Inferior parietal cortex (tissue), 1 donor: ENCODE measurements around the gene FAM120C.

ENCODE experiments used
- DNase-seq: peaks from one replicate; pipeline ENCODE4 v3.0.0-alpha.2; 2016; ENCODE audit errors: extremely low spot score

FAM120C gene

GRCh38 chrX:54157561-54157960, 25.5 kb downstream of the FAM120C start:
- DNase-seq = no peak

- DNase-seq = no peak
Measured at GRCh38 chrX:54134269-54134668, 48.8 kb downstream of the FAM120C start.

- no peak for DNase-seq
Measured at GRCh38 chrX:54116391-54116790, 66.7 kb downstream of the FAM120C start.

GRCh38 chrX:54093571-54093970, 89.5 kb downstream of the FAM120C start:
- DNase-seq = no peak

GRCh38 chrX:54093159-54093558, 89.9 kb downstream of the FAM120C start:
- DNase-seq = peak; percentile 26

- no peak for DNase-seq
Measured at GRCh38 chrX:54090880-54091279, 92.2 kb downstream of the FAM120C start.

GRCh38 chrX:54089191-54089590, 93.9 kb downstream of the FAM120C start:
- DNase-seq = no peak

- DNase-seq = no peak
Measured at GRCh38 chrX:54087661-54088060, 95.4 kb downstream of the FAM120C start.

- no peak for DNase-seq
Measured at GRCh38 chrX:54085666-54086065, 97.4 kb downstream of the FAM120C start.

GRCh38 chrX:54076903-54077302, 106.2 kb downstream of the FAM120C start:
- DNase-seq = no peak

GRCh38 chrX:54074826-54075225, 108.2 kb downstream of the FAM120C start:
- DNase-seq = no peak

GRCh38 chrX:54067766-54068165, 115.3 kb downstream of the FAM120C start:
- no peak for DNase-seq

- DNase-seq = no peak
Measured at GRCh38 chrX:54066841-54067240, 116.2 kb downstream of the FAM120C start.

- DNase-seq = no peak
Measured at GRCh38 chrX:54064564-54064963, 118.5 kb downstream of the FAM120C start.

- DNase-seq = no peak
Measured at GRCh38 chrX:54063361-54063760, 119.7 kb downstream of the FAM120C start.

GRCh38 chrX:54049801-54050200, 133.3 kb downstream of the FAM120C start:
- DNase-seq = no peak

- DNase-seq = no peak
Measured at GRCh38 chrX:54048412-54048811, 134.6 kb downstream of the FAM120C start.

GRCh38 chrX:54045563-54046228, 137.4 kb downstream of the FAM120C start:
- DNase-seq = no peak

- DNase-seq = no peak
Measured at GRCh38 chrX:54044877-54045338, 138.1 kb downstream of the FAM120C start.

GRCh38 chrX:54044126-54044876, 138.8 kb downstream of the FAM120C start, which contains the start of gene PHF8:
TSS of gene PHF8 (minus strand) at chrX:54044473. CDS start at chrX:54042728, 1,745 bp downstream.
- DNase-seq = peak; percentile 83

- no peak for DNase-seq
Measured at GRCh38 chrX:54043541-54044125, 139.4 kb downstream of the FAM120C start.

GRCh38 chrX:54043056-54043455, 140.0 kb downstream of the FAM120C start:
- peak; percentile 4 for DNase-seq

GRCh38 chrX:54042609-54043021, 140.4 kb downstream of the FAM120C start:
- DNase-seq = peak; percentile 3
